KBM-7 (cell line): ENCODE data around the gene AARS1.
"Not testable (repeated sequence)": the region's sequence is repeated elsewhere in the genome, so short reads cannot be mapped to it uniquely, and the experiment has no call there.

Experiments
- DNase-seq: peaks from one replicate; pipeline ENCODE4 v3.0.0-alpha.2; 2015
- in situ Hi-C: fragments of 300-500 bp; cut with MboI; formaldehyde crosslinking; loops from 2 replicates; pipeline ENCODE4 v1.14.3; 2020; ENCODE audit warnings: low sequenced_read_pairs, low pct_unique_long_range_greater_than_20kb, mixed read lengths

Gene AARS1

GRCh38 chr16:70289229-70290094 lies at the start of gene AARS1:
Gene AARS1 (minus strand): TSS chr16:70289506. CDS start chr16:70282763, 6,743 bp downstream.
- in situ Hi-C loops: no loop called here
- peak; percentile 99 for DNase-seq

GRCh38 chr16:70337814-70338213 lies 48.5 kb upstream of the AARS1 start:
- in situ Hi-C loops: no loop called here
- DNase-seq: no peak

DNA sequence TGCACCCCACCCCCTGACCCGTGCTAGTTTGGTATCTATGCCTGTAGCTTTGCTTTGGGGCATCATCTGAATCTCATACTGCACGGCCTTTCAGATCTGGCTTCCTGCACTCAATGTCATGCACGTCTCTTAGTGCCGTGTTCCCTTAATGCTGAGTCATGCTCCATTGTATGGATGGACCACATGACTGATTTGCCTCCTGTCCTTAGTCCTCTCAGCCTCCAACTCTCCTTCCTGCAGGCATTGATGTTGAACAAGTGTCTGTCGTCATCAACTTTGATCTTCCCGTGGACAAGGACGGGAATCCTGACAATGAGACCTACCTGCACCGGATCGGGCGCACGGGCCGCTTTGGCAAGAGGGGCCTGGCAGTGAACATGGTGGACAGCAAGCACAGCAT lies 43.4 kb upstream of the AARS1 start:
- DNase-seq, in situ Hi-C loops: not testable (repeated sequence)

GRCh38 chr16:70331588-70332358 lies 42.5 kb upstream of the AARS1 start:
- DNase-seq: peak; percentile 37
- in situ Hi-C loops: no loop called here

DNA sequence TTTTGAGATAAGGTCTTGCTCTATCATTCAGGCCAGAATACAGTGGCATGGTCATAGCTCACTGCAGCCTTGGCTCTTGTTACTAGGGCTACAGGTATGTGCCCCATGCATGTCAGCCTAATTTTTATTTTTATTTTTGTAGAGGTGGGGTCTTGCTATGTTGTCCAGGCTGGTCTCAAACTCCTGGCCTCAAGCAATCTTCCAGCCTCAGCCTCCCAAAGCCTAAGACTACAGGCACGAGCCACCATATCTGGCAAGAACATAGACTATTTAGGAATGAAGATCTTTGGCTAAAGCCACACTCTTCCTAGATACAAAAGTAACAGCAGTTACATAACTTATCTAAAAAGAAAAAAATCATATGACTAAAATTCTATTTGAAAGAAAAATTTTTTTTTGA lies 41.8 kb upstream of the AARS1 start:
- in situ Hi-C loops: no loop called here

GRCh38 chr16:70324998-70325747 lies 35.9 kb upstream of the AARS1 start:
- no peak for DNase-seq

More for the DNA sequence above, 41.8 kb upstream of the AARS1 start:
- no peak for DNase-seq

DNA sequence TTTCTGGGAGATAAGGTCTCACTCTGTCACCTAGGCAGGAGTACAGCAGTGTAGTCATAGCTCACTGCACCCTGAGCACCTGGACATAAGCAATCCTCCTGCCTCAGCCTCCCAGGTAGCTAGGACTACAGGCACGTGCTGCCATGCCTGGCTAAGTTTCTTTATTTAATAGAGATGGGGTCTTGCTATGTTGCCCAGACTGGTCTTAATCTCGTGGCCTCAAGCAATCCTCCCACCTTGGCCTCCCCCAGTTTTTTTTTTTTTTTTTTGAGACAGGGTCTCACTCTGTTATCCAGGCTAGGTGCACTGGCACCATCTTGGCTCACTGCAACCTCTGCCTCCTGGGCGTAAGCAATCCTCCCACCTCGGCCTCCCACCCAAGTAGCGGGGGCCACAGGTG lies 30.8 kb upstream of the AARS1 start:
- in situ Hi-C loops: no loop called here

More at GRCh38 chr16:70324998-70325747, 35.9 kb upstream of the AARS1 start:
- in situ Hi-C loops: no loop called here

GRCh38 chr16:70307726-70308125 lies 18.4 kb upstream of the AARS1 start:
- DNase-seq, in situ Hi-C loops: not testable (repeated sequence)

More for the DNA sequence above, 30.8 kb upstream of the AARS1 start:
- no peak for DNase-seq

DNA sequence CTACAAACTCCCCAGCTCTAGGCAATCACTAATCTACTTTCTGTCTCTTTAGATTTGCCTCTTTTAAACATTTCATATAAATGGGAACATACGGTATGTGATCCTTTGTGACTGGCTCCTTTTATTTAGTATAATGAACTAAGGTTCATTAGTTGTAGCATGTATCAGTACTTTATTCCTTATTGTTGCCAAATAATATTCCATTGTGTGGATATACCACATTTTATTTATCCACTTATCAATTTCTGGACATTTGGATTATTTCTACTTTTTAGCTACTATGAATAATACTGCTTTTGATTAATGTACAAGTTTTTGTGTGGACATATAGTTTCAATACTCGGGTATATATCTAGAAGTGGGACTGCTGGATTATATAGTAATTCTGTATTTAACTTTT lies 17.6 kb upstream of the AARS1 start:
- DNase-seq: no peak

DNA sequence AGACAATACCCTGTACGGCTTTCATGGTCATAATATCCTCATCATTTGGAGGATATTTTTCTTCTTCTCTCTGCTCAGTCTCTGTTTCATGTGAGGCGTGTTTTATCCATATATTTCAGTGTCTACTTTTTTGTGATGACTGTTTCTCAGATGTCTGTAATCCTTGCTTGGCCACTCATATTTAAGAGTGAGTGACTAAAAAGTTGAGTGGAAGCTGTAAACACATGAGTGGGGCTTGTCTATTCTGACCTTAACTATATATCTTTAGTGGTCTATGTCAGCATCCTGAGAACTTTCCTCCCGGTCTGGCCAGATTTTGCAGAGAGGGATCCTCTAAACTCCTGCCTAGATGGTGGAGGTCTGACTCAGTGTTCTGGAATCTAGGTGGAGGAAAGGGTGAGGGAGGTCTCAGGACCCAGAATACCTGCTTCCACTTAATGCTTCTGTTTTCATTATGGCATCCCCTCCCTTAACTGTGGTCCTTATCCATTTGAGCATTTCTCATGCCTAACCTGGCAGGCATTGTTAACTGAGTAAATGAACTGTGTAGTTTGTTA lies 15.7 kb upstream of the AARS1 start:
- in situ Hi-C loops: no loop called here
- no peak for DNase-seq

More for the DNA sequence above, 17.6 kb upstream of the AARS1 start:
- in situ Hi-C loops: no loop called here

- no peak for DNase-seq
- in situ Hi-C loops: no loop called here
These were observed 13.4 kb upstream of the AARS1 start for GRCh38 chr16:70302745-70303144.

GRCh38 chr16:70301121-70301520 lies 11.8 kb upstream of the AARS1 start:
- in situ Hi-C loops: no loop called here

DNA sequence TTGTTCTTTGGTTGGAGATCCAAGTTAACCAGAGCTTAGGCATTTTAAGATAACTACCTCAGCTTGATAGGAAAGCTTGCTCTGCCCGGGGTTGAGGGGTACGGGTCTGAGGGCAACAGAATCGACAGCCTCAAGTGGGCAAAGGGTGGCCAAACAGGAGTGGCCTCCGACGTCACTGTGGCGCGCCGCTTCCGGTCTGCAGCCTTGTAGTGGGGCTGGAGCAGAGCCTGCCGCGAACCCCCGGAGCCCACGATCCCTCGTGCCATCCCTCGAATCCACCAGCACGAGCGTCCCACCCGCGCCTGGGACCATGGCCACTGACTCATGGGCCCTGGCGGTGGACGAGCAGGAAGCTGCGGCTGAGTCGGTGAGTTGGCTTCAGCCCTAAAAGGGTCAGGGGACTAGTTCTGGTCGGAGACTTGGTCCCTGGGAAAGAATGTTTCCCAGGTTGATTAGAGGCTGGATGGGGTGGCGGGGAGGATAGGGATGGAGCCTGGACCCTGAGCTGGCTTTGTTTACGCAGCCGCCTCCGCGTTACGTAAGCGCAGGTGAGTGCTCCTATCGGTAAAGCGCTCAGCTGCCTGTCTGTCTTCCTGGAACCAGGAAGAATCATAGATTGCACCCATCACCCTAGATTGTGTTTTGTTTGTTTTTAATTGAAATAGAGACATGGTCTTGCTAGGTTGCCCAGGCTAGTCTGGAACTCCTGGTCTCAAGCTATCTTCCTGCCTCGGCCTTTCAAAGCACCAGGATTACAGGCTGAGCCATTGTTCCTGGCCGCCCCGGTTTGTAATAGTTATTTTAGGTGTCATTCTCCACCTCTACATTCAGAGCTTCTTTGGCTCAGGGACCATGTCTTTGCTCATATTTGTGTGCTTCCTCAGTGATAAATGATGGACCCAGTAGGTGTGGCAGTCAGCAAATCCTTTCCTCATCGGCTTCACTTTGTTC lies 10.0 kb upstream of the AARS1 start, which contains the start of gene DDX19B:
TSS of gene DDX19B (plus strand) at position 199 of the 951 bp plus-strand sequence. CDS start at position 311, 112 bp downstream.
- in situ Hi-C loops: no loop called here
- DNase-seq: no peak

More at GRCh38 chr16:70301121-70301520, 11.8 kb upstream of the AARS1 start:
- no peak for DNase-seq

DNA sequence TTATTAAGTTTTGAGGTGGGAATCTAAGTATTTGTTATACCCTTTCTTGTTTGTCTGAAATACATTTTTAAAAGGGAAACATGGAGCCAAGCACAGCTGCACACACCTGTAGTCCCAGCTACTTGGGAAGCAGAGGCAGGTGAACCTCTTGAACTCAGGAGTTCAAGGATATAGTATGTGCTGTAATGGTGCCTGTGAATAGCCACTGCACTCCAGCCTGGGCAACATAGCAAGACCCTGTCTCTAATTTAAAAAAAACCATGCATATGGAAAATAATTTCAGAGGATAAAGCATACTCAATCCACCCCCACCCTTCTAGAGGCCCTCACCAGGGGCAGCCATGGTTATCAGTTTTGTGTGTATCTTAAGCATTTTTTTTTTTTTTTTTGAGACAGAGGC lies 6.3 kb upstream of the AARS1 start:
- in situ Hi-C loops: no loop called here
- DNase-seq: no peak

GRCh38 chr16:70294385-70295025 lies 5.2 kb upstream of the AARS1 start:
- DNase-seq: no peak
- in situ Hi-C loops: no loop called here

DNA sequence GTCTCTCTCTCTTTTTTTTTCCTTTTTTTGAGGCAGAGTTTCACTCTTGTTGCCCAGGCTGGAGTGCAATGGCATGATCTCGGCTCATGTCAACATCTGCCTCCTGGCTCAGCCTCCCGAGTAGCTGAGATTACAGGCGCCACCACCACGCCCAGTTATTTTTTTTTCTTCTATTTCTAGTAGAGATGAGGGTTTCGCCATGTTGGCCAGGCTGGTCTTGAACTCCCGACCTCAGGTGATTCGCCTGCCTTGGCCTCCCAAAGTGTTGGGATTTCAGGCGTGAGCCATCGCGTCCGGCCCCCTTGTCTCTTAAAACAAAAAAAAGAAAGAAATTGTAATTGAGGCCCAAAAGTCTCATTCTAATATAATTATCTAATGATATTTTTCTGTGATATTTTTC lies 2.8 kb upstream of the AARS1 start:
- in situ Hi-C loops, DNase-seq: not testable (repeated sequence)

GRCh38 chr16:70290949-70291519 lies 1.7 kb upstream of the AARS1 start:
- DNase-seq: no peak
- in situ Hi-C loops: no loop called here
